Anterior cingulate cortex (tissue), 58 donors: Measurements from ENCODE around the gene CRTAC1.

Experiments used
- DNase-seq, 58 donors: peaks; one replicate each; lab custom pipeline; 2025; lab: John Stamatoyannopoulos, UW

The CRTAC1 gene

GRCh38 chr10:97904018-97904381 is 126.4 kb downstream of the CRTAC1 start:
- no peak for DNase-seq

DNA sequence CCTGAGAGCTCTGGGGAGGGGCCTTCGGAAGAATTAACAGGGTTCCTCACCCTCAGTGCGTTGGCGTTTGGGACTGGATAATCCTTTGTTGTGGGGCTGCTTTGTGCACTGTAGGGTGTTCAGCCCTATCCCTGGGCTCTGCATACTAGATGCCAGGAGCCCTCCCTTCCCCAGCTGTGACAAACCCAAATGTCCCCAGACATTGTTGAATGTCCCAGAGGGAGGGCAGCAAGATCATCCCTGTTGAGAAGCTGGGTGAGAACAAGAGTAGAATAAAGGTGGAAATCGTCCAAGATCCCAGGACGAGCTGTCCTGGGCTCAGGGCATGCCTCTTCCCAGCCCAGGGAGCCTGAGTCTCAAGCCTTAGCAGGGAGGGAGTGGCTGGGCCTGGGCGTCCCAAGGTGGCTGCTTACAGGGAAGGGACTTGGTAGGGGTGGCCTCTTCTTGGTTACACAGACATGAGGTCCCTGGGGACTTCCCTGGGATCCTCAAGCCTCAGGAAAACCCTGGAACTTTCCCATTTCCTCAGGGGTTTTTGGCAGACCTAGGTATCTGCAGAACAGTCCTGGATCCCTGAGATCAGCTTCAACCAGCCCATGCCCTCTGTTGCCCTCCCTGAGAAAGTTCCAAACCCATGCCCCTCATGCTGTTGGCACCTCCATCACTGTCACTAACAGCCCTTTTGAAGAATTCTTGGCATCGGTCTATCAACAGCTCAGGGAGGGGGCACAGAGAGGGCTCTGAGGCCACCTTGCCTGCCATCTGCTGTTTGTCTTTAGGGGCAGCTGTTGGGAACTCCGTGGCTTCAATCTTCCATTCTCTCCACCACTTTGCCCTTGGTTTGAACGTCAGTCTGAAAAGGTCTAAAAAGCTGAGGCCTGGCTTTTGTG is 127.0 kb downstream of the CRTAC1 start:
- no peak for DNase-seq

GRCh38 chr10:97901381-97901780 is 129.0 kb downstream of the CRTAC1 start:
- DNase-seq: no peak

DNA sequence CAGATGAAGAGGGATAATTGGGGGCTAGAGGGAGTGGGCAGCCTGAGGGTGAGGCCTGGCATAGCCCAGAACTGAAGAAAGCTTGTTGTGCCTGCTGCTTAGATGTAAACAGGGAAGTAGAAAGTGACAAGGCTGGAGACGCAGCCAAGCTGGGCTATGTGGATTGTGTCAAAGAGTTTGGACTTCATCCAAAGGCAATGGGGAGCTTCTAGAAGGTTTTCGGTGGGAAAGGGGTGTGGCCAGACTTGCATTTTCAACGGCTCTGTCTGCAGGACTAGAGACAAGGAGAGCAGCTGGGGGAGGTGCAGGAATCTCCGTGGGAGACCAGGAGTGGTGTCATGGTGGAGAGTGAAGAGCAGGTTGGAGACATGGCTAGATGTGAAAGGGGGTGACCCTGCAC is 132.0 kb downstream of the CRTAC1 start:
- no peak for DNase-seq

GRCh38 chr10:97896756-97897358 is 133.6 kb downstream of the CRTAC1 start:
- no peak for DNase-seq

DNA sequence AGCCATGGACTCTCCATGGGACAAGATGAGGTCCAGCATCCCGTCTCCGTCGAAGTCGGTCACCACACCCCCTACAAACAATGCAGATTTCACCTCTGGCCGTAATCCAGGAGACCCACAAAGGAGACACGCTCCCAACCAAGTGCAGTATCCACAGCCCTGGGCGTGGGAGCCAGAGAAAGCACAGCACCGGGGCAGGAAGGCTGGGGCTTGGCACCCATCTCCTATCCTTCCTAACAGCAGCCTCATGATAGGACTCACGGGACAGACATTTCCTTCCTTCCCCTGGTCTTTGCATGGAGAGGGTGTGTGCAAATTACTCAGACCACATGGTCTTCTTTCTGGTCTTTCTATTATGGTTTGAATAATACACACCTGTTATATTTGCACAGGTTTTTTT is 134.5 kb downstream of the CRTAC1 start:
- DNase-seq: no peak

DNA sequence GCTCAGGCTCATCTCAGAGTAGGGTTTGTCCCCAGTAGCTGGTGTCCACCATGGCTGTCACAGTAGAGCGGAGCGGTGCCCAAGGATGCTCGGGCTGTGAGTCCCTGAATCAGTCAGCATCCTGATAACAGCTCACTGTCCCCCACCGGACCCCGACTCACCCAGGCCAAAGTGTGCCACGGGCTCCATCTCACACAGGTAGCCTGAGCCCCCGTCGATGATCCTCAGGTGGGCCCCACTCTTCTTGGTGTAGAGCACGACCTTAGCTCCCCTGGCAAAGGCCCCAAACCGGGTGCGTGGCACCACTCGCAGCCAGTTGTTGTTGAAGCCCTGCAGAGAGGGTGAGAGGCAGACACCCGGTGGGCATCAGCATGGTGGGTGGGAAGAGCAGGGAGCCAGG is 135.3 kb downstream of the CRTAC1 start:
- DNase-seq: no peak

DNA sequence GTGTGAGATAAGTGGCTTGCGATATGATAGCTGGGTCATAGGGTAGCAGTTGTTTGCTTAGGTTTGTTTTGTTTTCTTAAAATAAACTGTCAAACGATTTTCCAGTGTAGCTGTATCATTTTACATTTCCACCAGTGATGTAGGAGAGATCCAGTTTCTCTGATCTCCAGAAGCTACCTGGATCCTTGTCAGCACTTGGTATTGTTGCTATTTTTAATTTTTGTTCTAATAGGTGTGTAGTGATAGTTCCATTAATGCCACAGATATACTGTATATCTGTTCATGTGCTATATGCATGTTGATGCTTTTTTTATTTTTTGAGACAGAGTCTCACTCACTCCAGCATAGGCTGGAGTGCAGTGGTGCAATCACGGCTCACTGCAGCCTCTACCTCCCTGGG is 136.3 kb downstream of the CRTAC1 start:
- no peak for DNase-seq

GRCh38 chr10:97892939-97893338 is 137.5 kb downstream of the CRTAC1 start:
- DNase-seq: no peak

GRCh38 chr10:97892506-97892905 is 137.9 kb downstream of the CRTAC1 start:
- DNase-seq: no peak

GRCh38 chr10:97891497-97892167 is 138.8 kb downstream of the CRTAC1 start:
- no peak for DNase-seq

DNA sequence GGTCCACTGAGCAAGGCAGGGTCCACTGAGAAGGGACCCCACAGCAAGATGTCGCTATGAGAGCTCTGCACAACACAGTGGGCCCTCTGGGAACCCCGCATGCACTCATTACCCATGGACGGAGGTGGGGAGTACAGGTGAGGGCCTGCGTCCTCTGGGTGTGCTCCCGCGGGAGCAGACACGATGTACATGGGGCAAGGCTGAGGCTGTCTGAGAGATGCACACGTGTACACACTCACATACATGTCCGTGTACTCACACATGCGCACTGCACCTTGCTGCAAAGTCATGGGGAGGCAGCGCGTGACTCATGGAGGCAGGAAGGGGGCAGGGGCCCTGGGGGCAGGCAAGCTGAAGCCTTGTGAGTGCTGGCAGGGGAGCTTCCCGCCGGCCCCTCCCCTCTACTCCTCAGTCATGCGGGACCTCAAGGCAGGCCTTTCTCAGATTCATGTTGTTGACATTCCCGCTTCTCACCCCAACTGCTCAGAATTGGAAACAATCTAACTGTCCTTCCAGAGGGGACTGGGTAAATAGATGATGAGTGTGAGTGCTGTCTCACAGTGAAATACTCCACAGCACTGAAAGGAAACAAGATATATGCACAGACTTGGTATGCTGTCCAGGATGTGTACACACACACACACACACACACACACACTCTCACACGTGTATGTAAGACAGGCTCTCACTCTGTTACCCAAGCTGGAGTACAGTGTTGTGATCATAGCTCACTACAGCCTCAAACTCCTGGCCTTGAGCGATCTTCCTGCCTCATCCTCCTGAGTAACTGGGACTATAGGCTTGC is 140.8 kb downstream of the CRTAC1 start:
- peak in 1 of 58 donors; percentile 7 for DNase-seq

- DNase-seq: peak in 1 of 58 donors; percentile 9
These were observed 141.7 kb downstream of the CRTAC1 start for GRCh38 chr10:97888641-97889262.

DNA sequence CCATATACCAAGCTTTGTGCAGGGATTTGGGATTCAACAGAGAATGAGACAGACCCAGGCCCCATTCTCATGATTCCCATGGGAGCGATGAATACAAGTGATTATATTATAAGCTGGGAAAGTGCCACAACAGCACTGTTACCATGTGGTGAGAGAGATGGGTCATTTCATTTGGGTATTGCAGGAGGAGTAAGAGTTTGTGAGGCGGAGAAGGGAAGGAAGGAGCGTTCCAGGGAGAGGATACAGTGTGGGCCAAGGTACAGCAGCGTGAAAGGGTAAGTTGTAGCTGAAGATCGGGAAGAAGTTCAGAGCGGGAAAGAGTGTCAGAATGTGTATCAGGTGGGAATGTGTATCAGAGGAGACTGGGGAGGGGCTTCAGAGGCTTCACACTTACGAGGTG is 142.3 kb downstream of the CRTAC1 start:
- DNase-seq: no peak

GRCh38 chr10:97887399-97887798 is 143.0 kb downstream of the CRTAC1 start:
- no peak for DNase-seq

- peak in 3 of 58 donors; percentile 4 to 13 (median 12) for DNase-seq
These were observed 144.1 kb downstream of the CRTAC1 start for GRCh38 chr10:97886286-97886685.

DNA sequence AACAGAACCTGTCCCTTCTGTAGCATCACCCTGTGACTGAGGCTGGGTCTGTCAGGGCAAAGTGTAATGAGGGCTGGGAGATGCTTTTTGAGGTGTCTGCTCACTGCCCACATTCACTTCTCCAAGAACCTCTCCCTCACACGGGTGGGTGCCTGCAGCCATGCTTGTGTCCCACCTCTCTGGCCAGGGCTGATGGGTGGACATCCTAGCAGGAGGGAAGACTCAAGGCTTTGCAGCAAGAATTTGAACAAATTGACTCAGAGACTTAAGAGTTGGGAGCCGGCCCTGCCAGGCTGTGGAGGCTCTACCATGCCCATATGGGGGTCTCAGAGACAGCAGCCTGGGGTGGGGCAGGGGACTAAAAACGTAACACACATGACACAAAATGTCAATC is 147.3 kb downstream of the CRTAC1 start:
- no peak for DNase-seq

DNA sequence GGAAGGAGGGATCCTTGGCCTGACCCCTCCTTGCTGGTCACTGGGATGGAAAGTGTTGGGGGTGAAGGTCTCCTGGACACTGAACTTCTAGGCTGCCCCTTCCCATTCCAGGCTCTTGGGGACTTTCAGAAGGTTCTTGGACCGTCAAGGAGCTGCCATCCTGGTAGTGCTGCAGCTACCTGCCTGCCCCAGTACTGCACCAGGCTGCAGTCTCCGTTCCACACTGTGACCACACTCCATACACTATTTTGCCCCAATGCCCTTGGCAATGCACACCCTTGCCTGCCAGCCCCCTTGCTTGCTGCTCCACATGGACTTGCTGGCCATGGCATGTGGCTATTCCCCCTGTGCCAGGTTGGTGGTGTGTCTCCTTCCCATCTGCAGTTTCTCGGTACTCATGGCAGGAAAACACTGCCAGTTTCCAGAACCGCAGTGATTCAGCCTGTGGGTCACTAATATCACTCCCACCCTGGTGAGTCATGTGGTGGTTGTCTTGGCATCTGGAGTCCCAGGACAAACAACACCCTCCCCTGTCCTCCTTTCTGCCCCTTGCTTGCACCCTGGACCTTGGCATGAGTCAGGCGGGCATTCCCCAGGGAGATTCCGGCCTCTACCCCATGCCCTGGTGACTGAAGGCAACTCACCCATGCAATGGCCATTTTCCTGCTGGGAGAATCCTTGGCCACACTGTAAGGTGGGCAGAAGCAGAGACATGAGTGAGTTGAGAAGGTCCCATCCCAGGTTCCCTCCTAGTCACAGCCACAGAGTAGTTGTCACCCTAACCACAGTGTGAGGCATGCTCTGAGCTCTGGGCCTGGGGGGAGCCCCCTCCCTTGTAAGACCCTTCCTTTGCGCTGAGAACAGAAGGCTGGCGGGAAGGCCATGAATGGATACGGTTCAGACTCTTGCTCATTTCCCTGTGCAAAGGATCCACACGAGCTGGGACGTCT is 148.0 kb downstream of the CRTAC1 start:
- no peak for DNase-seq

- DNase-seq: no peak
These were observed 150.3 kb downstream of the CRTAC1 start for GRCh38 chr10:97880109-97880508.
